ENCODE results near the gene LRRC45. TPM values are rescaled to one million over a fixed set of nuclear protein-coding genes. Genes with fewer than 3 reads are reported as not detected.

Gene LRRC45
- total and polyA plus RNA-seq, 2 donors (not counting 3 experiments of a cell fraction or from before 2014, with no cell fraction given) = 7.6 to 22.9 TPM

- H3K4me3 ChIP-seq (replicated peaks in 1 of 3; ENCODE audit: insufficient read depth in 1 of 3, low read depth in 1 of 3, low read length in 3 of 3) = peak overlapping the region; percentile 50 to 62 (median 59)
- no peak overlapping the region for H3K9ac ChIP-seq (replicated peaks; ENCODE audit: extremely low read depth, insufficient read depth, low read length)
- dilution Hi-C loops (cut with MboI; ENCODE audit: extremely low pct_ligation_motif_present, low sequenced_read_pairs) (no loop called here), intact Hi-C loops (cut with micrococcal nuclease) (loop anchor here (2.0 to 10.0 kb wide), 3 partner anchors 67 to 383 kb away; partner anchors contain the start of genes FASN, HEXD and OGFOD3)
- H3K4me1 ChIP-seq (ENCODE audit: control insufficient read depth, extremely low read depth, insufficient read depth, low read length) = peaks cover 16% of the 10 kb centered on the region
- no peaks in the 10 kb centered on the region for H4K20me1 ChIP-seq (replicated peaks; ENCODE audit: control insufficient read depth, extremely low read depth, insufficient read depth, low read length)
- ChIA-PET POLR2A (no interaction called here), CTCF (interaction anchor here (1.2 to 4.2 kb wide), 4 partner anchors 11 to 212 kb away, joined by 3 to 127 read pairs (median 21); partner anchors contain the start of genes CENPX and LRRC45)
- FAIRE-seq (no peak), DNase-seq (ENCODE audit: low read depth, low spot score) (no peak)
- H3K79me2 ChIP-seq (ENCODE audit: control insufficient read depth, insufficient read depth, low read length) = peaks cover 7% of the 10 kb centered on the region
- no peaks in the 10 kb centered on the region for H3K27me3 ChIP-seq (ENCODE audit: control insufficient read depth in 2 of 2, insufficient read depth in 2 of 2, low read length in 2 of 2)
- no peak overlapping the region for H3K27ac ChIP-seq (ENCODE audit: insufficient read depth, low read depth, low read length)
- BruUV-seq (replicated peaks) = no TSS peak
- peak overlapping the region; percentile 80 for H3K4me2 ChIP-seq (ENCODE audit: insufficient read depth, low read length)
- H2AFZ ChIP-seq (ENCODE audit: low read depth, low read length) = peak overlapping the region; percentile 59
- TF ChIP-seq CTCF (IDR thresholded peaks at IDR 0.05; ENCODE audit: extremely low read depth in 1 of 2, insufficient read depth in 1 of 2, low read depth in 1 of 2, low read length in 2 of 2) (no peak), MYC (IDR thresholded peaks at IDR 0.05; ENCODE audit: low read depth, low read length) (no peak), POLR2AphosphoS5 (IDR thresholded peaks at IDR 0.05; ENCODE audit: insufficient read depth, low read depth, low read length) (no peak), POLR2A (IDR thresholded peaks at IDR 0.05; ENCODE audit: low read depth, low read length) (no peak), JUN (IDR thresholded peaks at IDR 0.05; ENCODE audit: borderline replicate concordance, insufficient read depth, insufficient read length, low read depth) (no peak), MAX (IDR thresholded peaks at IDR 0.05; ENCODE audit: insufficient read depth, insufficient read length) (no peak), FOS (IDR thresholded peaks at IDR 0.05; ENCODE audit: borderline replicate concordance, insufficient read depth, low read length) (no peak), EZH2 (IDR thresholded peaks at IDR 0.05; ENCODE audit: borderline replicate concordance, low read depth, low read length, severe bottlenecking) (no peak), GATA2 (IDR thresholded peaks at IDR 0.05; ENCODE audit: insufficient read depth, insufficient read length, low read depth, low read length) (no peak)
- no peaks in the 10 kb centered on the region for H3K9me3 ChIP-seq (replicated peaks; ENCODE audit: control insufficient read depth, insufficient read depth, low read length)
- H3K9me1 ChIP-seq (replicated peaks; ENCODE audit: control insufficient read depth, extremely low read depth, insufficient read depth, low read length) = no peaks in the 10 kb centered on the region
- no peaks in the 10 kb centered on the region for H3K36me3 ChIP-seq (ENCODE audit: control insufficient read depth in 2 of 2, extremely low read depth in 1 of 2, insufficient read depth in 2 of 2, low read length in 2 of 2)
Measured at GRCh38 chr17:82031885-82032627, 9.0 kb downstream of the LRRC45 start.

Measured in endothelial cell of umbilical vein (primary cell).